K562 (cell line): ENCODE measurements around the gene SH2D5. TPM values are rescaled to one million over a fixed set of nuclear protein-coding genes. Genes with fewer than 3 reads are reported as not detected.

Experiments used
- ATAC-seq: fragments of 200-7000 bp; cut with Tn5 transposase; 3 replicates; pipeline ENCODE4 v1.9.1; 2020; ENCODE audit warnings: moderate library complexity
- BruUV-seq: library from RNA; stranded (reverse); fragments of 400-500 nt; replicated peaks from 2 replicates; lab custom pipeline; 2021; lab: Mats Ljungman, UMichigan
- CTCF ChIA-PET: fragments of 300-600 bp; formaldehyde crosslinking; extraction: SDS; loops from one replicate; lab custom pipeline; 2021; ENCODE audit warnings: low intra/inter-chr PET ratio; lab: Yijun Ruan, JAX
- POLR2A ChIA-PET: fragments of 300-600, 350-650 bp; sonication (Branson Sonifier 250); formaldehyde crosslinking; extraction: SDS; loops from one replicate; lab custom pipeline; 2021; ENCODE audit warnings: antibody characterized with exemption, inconsistent platforms; lab: Yijun Ruan, JAX
- DNase-seq, 4 experiments: peaks; one replicate each; pipeline versions ENCODE4 v3.0.0 to v3.0.0-alpha.2; 2011 to 2018; ENCODE audit warnings: low spot score in 3 of 4, mixed read lengths in 3 of 4; ENCODE audit errors: extremely low read depth in 1 of 4
- FAIRE-seq: peaks from 2 replicates; lab custom pipeline; 2011; peaks lifted over from hg19 to GRCh38; lab: Jason Lieb, UNC
- H2AFZ ChIP-seq: 2 replicates; pipeline ENCODE4 v1.6.0; 2011; ENCODE audit warnings: low read depth, low read length, control low read depth, inconsistent platforms
- H3K27ac ChIP-seq: fragments of 200-600 bp; 3 replicates; pipeline ENCODE4 v1.8.0; 2011; ENCODE audit warnings: low read depth, mild to moderate bottlenecking, control low read depth, inconsistent platforms, low read length, moderate library complexity, mixed read lengths; ENCODE audit errors: extremely low read depth
- H3K27me3 ChIP-seq, 2 experiments: fragments of 300-600 bp in 1 of 2; 2 replicates in 1 of 2; 3 replicates in 1 of 2; pipeline versions ENCODE4 v1.6.0 to v1.8.0; 2011; ENCODE audit warnings: inconsistent platforms in 2 of 2, low read length in 2 of 2, mild to moderate bottlenecking in 1 of 2, mixed read lengths in 1 of 2, moderate library complexity in 1 of 2; ENCODE audit not compliant: control insufficient read depth in 2 of 2, insufficient read depth in 2 of 2
- H3K36me3 ChIP-seq: fragments of 300-600 bp; 3 replicates; pipeline ENCODE4 v1.8.0; 2011; ENCODE audit warnings: mild to moderate bottlenecking, low read length, inconsistent platforms; ENCODE audit not compliant: control insufficient read depth, insufficient read depth
- H3K4me1 ChIP-seq, 2 experiments: fragments of 200-600 bp in 1 of 2; replicated peaks in 1 of 2; 2 replicates in 1 of 2; 3 replicates in 1 of 2; pipeline versions ENCODE4 v1.5.1 to v1.8.0; 2011; ENCODE audit warnings: inconsistent platforms in 2 of 2, low read length in 2 of 2, mild to moderate bottlenecking in 1 of 2, mixed read lengths in 1 of 2, moderate library complexity in 1 of 2; ENCODE audit not compliant: control insufficient read depth in 2 of 2, insufficient read depth in 2 of 2
- H3K4me2 ChIP-seq: 2 replicates; pipeline ENCODE4 v1.6.1; 2011; ENCODE audit warnings: low read length, control low read depth, inconsistent platforms, mixed read lengths; ENCODE audit not compliant: insufficient read depth
- H3K4me3 ChIP-seq: fragments of 200-600 bp; sonication (generic), shearing (Covaris generic); 2 replicates; pipeline ENCODE4 v1.5.1; 2016; ENCODE audit warnings: control low read depth, inconsistent platforms
- H3K79me2 ChIP-seq: fragments of 200-600 bp; 3 replicates; pipeline ENCODE4 v1.8.0; 2011; ENCODE audit warnings: low read length, inconsistent platforms; ENCODE audit not compliant: control insufficient read depth, insufficient read depth
- H3K9ac ChIP-seq, 2 experiments: 2 replicates each; pipeline versions ENCODE4 v1.6.0 to v1.6.1; 2011; ENCODE audit warnings: low read depth in 2 of 2, low read length in 2 of 2, control low read depth in 1 of 2, inconsistent platforms in 1 of 2, mild to moderate bottlenecking in 1 of 2, mixed read lengths in 1 of 2; ENCODE audit not compliant: insufficient read depth in 1 of 2
- H3K9me1 ChIP-seq: one replicate; pipeline ENCODE4 v1.6.0; 2011; ENCODE audit warnings: inconsistent platforms, mild to moderate bottlenecking, low read length, moderate library complexity; ENCODE audit not compliant: control insufficient read depth, insufficient read depth
- H3K9me3 ChIP-seq: replicated peaks from 2 replicates; pipeline ENCODE4 v1.5.1; 2011; ENCODE audit warnings: low read depth, low read length, inconsistent platforms; ENCODE audit not compliant: control insufficient read depth, insufficient read depth
- H4K20me1 ChIP-seq: replicated peaks from 2 replicates; pipeline ENCODE4 v1.6.1; 2011; ENCODE audit warnings: low read length, inconsistent platforms, mixed read lengths; ENCODE audit not compliant: control insufficient read depth, insufficient read depth
- BRF1 ChIP-seq: IDR thresholded peaks from 3 replicates; pipeline ENCODE4 v1.6.1; 2011; ENCODE audit warnings: borderline replicate concordance, mild to moderate bottlenecking; ENCODE audit not compliant: insufficient read length; ENCODE audit errors: extremely low read depth
- KAT8 ChIP-seq: fragments of 450-650 bp; IDR thresholded peaks from 2 replicates; pipeline ENCODE4 v1.6.1; 2016; ENCODE audit warnings: low read depth, mild to moderate bottlenecking
- NR0B1 ChIP-seq: fragments of 450-650 bp; IDR thresholded peaks from one replicate; pipeline ENCODE4 v1.6.1; 2018; ENCODE audit warnings: mild to moderate bottlenecking, moderate library complexity; ENCODE audit not compliant: partially characterized antibody
- RNF2 ChIP-seq: sonication (generic); IDR thresholded peaks from 2 replicates; pipeline ENCODE4 v1.6.1; 2016
- SMARCE1 ChIP-seq: fragments of 450-650 bp; IDR thresholded peaks from 2 replicates; pipeline ENCODE4 v1.7.1; 2016; ENCODE audit warnings: mild to moderate bottlenecking
- U2AF1 ChIP-seq: fragments of 200-400 bp; formaldehyde crosslinking; optimal IDR thresholded peaks from 2 replicates; pipeline ENCODE3; 2017; ENCODE audit warnings: mild to moderate bottlenecking, low read depth, low read length, moderate library complexity
- ZNF121 ChIP-seq: sonication (generic); formaldehyde crosslinking; conservative IDR thresholded peaks from 2 replicates; pipeline ENCODE4 v1.8.0; 2022; ENCODE audit warnings: missing genetic modification reagents
- ZNF41 ChIP-seq: fragments of 250-450 bp; sonication (Bioruptor Pico); conservative IDR thresholded peaks from 2 replicates; pipeline ENCODE4 v1.4.0; 2020; ENCODE audit warnings: mild to moderate bottlenecking
- ZNF57 ChIP-seq: fragments of 450-650 bp; formaldehyde crosslinking; IDR thresholded peaks from 2 replicates; pipeline ENCODE4 v1.4.0; 2020; ENCODE audit warnings: mild to moderate bottlenecking, moderate library complexity
- WGBS: fragments of 100-300 bp; shearing (Covaris generic); methylation state at CpG from one replicate; pipeline ENCODE4 v1.1.6; 2016; ENCODE audit warnings: low coverage, mixed read lengths; ENCODE audit not compliant: insufficient coverage; ENCODE audit errors: missing lambda C conversion rate; 5-methylcytosine and 5-hydroxymethylcytosine counted together
- in situ Hi-C: fragments of 300-500 bp; cut with MboI; formaldehyde crosslinking; loops from 4 replicates; pipeline ENCODE4 v1.15.0; 2018; ENCODE audit warnings: inconsistent platforms, mixed read lengths
- intact Hi-C: fragments of 100-400 bp; cut with micrococcal nuclease; formaldehyde crosslinking; loops from 2 replicates; pipeline ENCODE4 v1.14.2; 2022
- polyA plus RNA-seq, 8 experiments: library from polyadenylated mRNA; depleted of rRNA in 4 of 8; stranded (reverse) in 5 of 8; unstranded in 3 of 8; fragments of >200 nt; fragmentation: Nextera tagmentation in 2 of 8; fragmentation: Illumina TruSeq in 1 of 8; extraction: Ambion mirVana in 2 of 8; extraction: Trizol in 1 of 8; gene quantifications; 2 replicates each; pipeline versions ENCODE4 v1.2.1 to v1.2.3, GENCODE V29; 2011 to 2014; ENCODE audit warnings: inconsistent platforms in 1 of 8, missing spikeins in 1 of 8
- total RNA-seq, 7 experiments: library from RNA; depleted of rRNA in 6 of 7; stranded (reverse); fragments of >200 nt in 6 of 7; fragmentation: Illumina TruSeq in 2 of 7; extraction: Trizol in 2 of 7; gene quantifications; 2 replicates each; pipeline versions ENCODE4 v1.2.1 to v1.2.3, GENCODE V29; 2011 to 2021; ENCODE audit warnings: low replicate concordance in 1 of 7
- TF ChIP-seq, protein P1 (sequence below): fragments of 250-450 bp; sonication (Bioruptor Pico); IDR thresholded peaks from 2 replicates; pipeline ENCODE4 v1.5.0; 2021; ENCODE audit warnings: mild to moderate bottlenecking, moderate library complexity
- TF ChIP-seq, protein P2 (sequence below): fragments of 250-450 bp; sonication (Bioruptor Pico); IDR thresholded peaks from 2 replicates; pipeline ENCODE4 v1.4.0; 2020; ENCODE audit warnings: borderline replicate concordance
- TF ChIP-seq, protein P3 (sequence below): sonication (generic); formaldehyde crosslinking; IDR thresholded peaks from 2 replicates; pipeline ENCODE4 v1.8.1; 2023; ENCODE audit warnings: mild to moderate bottlenecking, missing genetic modification reagents
- TF ChIP-seq, protein P4 (sequence below): fragments of 250-450 bp; sonication (Bioruptor Pico); IDR thresholded peaks from 2 replicates; pipeline ENCODE4 v1.5.0; 2021

SH2D5 gene
- total and polyA plus RNA-seq, 9 of the 15 experiments (the other 6 are each of a cell fraction or from before 2014, with no cell fraction given) = 0.06 to 0.11 TPM; not detected in 7

DNA sequence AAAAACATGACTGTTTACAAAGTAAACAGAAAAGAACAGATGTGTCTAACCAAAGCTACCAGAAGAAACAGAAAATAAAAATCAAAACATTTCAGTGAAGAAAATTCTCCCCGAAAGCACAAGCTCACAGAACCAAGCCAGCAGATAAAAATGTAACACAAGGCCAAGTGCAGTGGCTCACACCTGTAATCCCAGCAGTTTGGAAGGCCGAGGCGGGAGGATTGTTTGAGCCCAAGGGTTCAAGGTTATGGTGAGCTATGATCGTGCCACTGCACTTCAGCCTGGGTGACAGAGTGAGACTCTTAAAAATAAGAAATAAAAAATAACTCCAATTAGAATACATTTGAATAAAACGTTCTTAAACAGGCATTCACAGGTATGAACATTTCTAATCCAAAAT lies 52.2 kb downstream of the SH2D5 start:
- Histone ChIP-seq H3K4me2 (no peak overlapping the region), H4K20me1 (no peaks in the 10 kb centered on the region), H3K27ac (no peak overlapping the region), H2AFZ (no peak overlapping the region), H3K9me3 (no peaks in the 10 kb centered on the region; the same call in 1 of the 2 replicates), H3K79me2 (no peaks in the 10 kb centered on the region), H3K9ac (no peak overlapping the region), H3K27me3 (peaks cover 45 to 59% of the 10 kb centered on the region in 2 experiments), H3K4me1 (peaks cover 0 to 19% of the 10 kb centered on the region in 2 experiments; a peak in 2 of 5 replicates), H3K4me3 (no peak overlapping the region), H3K36me3 (no peaks in the 10 kb centered on the region), H3K9me1 (no peaks in the 10 kb centered on the region)
- ChIA-PET CTCF (no interaction called here), POLR2A (no interaction called here)
- no peak for DNase-seq
- in situ Hi-C loops (no loop called here), intact Hi-C loops (no loop called here)
- no peak for ATAC-seq
- FAIRE-seq = no peak
- BruUV-seq = no TSS peak
- 9% methylated on average over 5 of the region's 5 CpGs for WGBS
- TF ChIP-seq KAT8 (no peak), NR0B1 (no peak), U2AF1 (no peak), BRF1 (no peak), SMARCE1 (no peak), ZNF121 (no peak), ZNF41 (CRISPR knock-in tag) (no peak), ZNF57 (CRISPR knock-in tag) (no peak), RNF2 (no peak)
- TF ChIP-seq, protein P1, sequence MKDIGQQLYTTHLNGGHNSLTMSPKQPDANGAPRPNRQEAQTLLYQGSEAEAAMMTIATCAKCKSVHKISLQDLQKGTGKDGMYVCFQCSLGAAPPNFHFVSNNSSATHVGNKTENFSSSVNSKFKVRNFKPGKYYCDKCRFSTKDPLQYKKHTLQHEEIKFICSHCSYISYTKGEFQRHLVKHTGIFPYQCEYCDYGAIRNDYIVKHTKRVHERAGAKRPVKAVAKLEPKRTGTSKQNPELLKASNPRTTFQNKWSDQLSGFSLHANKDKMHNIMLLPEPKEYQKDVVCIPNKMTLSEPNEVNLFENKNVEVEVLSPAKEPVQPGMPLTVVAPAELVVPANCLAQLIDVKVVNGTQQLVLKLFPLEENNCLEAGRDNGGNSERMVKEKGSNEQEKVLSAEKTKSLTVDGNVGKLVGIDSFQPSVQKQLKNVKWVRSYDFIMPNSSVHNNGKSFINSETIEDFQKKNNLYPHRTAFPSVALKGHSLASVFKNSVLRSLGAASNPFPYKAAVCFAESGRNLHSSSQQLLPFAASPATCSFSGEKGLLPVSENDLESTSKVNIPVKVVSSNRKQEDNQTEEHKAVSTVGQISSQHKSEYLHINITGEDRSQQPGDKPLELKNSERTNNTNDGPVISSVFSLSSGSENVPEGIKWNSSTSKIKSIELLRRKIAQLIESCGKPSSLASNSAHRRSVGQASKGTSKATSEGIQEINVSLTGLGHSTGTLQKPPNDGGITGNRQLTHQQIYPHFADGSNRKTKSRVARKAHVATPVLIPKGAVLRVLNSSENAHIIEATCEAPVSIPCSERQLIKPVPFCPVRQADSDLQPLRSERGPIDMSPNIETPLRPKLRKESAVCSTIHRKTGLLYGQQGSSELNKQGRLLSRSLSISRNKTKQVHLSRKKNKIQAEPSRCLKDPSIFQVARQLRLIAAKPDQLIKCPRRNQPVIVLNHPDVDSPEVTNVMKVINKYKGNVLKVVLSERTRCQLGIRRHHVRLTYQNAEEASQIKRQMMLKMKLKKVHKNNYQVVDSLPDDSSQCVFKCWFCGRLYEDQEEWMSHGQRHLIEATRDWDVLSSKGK (CRISPR knock-in tag) = no peak
- TF ChIP-seq, protein P2, sequence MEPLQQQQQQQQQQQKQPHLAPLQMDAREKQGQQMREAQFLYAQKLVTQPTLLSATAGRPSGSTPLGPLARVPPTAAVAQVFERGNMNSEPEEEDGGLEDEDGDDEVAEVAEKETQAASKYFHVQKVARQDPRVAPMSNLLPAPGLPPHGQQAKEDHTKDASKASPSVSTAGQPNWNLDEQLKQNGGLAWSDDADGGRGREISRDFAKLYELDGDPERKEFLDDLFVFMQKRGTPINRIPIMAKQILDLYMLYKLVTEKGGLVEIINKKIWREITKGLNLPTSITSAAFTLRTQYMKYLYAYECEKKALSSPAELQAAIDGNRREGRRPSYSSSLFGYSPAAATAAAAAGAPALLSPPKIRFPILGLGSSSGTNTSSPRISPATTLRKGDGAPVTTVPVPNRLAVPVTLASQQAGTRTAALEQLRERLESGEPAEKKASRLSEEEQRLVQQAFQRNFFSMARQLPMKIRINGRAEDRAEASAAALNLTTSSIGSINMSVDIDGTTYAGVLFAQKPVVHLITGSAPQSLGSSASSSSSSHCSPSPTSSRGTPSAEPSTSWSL (CRISPR knock-in tag) = no peak
- TF ChIP-seq, protein P3, sequence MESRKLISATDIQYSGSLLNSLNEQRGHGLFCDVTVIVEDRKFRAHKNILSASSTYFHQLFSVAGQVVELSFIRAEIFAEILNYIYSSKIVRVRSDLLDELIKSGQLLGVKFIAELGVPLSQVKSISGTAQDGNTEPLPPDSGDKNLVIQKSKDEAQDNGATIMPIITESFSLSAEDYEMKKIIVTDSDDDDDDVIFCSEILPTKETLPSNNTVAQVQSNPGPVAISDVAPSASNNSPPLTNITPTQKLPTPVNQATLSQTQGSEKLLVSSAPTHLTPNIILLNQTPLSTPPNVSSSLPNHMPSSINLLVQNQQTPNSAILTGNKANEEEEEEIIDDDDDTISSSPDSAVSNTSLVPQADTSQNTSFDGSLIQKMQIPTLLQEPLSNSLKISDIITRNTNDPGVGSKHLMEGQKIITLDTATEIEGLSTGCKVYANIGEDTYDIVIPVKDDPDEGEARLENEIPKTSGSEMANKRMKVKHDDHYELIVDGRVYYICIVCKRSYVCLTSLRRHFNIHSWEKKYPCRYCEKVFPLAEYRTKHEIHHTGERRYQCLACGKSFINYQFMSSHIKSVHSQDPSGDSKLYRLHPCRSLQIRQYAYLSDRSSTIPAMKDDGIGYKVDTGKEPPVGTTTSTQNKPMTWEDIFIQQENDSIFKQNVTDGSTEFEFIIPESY (CRISPR knock-in tag) = no peak
- TF ChIP-seq, protein P4, sequence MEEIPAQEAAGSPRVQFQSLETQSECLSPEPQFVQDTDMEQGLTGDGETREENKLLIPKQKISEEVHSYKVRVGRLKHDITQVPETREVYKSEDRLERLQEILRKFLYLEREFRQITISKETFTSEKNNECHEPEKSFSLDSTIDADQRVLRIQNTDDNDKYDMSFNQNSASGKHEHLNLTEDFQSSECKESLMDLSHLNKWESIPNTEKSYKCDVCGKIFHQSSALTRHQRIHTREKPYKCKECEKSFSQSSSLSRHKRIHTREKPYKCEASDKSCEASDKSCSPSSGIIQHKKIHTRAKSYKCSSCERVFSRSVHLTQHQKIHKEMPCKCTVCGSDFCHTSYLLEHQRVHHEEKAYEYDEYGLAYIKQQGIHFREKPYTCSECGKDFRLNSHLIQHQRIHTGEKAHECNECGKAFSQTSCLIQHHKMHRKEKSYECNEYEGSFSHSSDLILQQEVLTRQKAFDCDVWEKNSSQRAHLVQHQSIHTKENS (CRISPR knock-in tag) = no peak
